ENCODE results near the gene FCRLB. TPM values are rescaled to one million over a fixed set of nuclear protein-coding genes. Genes with fewer than 3 reads are reported as not detected.

The FCRLB gene
- total and polyA plus RNA-seq, 9 of the 15 experiments (the other 6 are each of a cell fraction or from before 2014, with no cell fraction given): 0.20 to 4.6 (median 1.3) TPM

DNA sequence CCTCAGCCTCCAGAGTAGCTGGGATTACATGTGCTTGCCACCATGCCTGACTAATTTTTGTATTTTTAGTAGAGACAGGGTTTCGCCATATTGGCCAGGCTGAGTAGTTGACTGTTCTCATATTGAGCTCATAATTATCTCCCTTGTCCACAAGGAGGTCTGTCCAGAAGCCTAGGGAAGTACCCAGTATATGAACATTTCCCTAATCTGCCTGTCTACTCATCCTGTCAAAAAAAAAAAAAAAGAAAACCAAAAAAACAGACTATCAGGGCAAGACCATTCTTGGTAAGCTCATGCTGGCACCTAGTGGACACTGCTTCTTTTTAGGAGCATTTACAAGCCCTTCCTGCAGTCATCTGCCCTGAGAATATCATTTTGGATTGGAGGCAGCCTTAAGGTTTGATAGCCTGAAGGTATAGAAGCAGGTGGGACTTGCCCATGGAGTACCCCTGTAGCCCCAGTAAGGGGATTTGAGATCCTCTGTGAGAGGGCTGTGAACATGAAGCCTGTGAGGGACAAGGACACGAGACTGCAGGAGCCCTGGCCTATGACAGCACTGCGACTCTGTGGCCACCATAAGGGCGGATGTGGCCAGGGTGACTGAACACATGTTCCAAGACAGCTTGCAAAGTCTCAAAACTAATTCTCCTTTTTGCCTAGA is 17.4 kb downstream of the FCRLB start (continued):
- no peak for TF ChIP-seq RFX1 (IDR thresholded peaks at IDR 0.05)
- TF ChIP-seq ZNF76 (CRISPR knock-in tag; IDR thresholded peaks at IDR 0.05; ENCODE audit: borderline replicate concordance): no peak
- TF ChIP-seq MYC (IDR thresholded peaks at IDR 0.05; ENCODE audit: low read depth, low read length): no peak
- no peak for TF ChIP-seq MYC (CRISPR knock-in tag; IDR thresholded peaks at IDR 0.05; ENCODE audit: borderline replicate concordance, low read depth)
- TF ChIP-seq RFX7 (CRISPR knock-in tag; IDR thresholded peaks at IDR 0.05): no peak
- TF ChIP-seq HDAC2 (IDR thresholded peaks at IDR 0.05): peak; percentile 75
- TF ChIP-seq, protein P1, sequence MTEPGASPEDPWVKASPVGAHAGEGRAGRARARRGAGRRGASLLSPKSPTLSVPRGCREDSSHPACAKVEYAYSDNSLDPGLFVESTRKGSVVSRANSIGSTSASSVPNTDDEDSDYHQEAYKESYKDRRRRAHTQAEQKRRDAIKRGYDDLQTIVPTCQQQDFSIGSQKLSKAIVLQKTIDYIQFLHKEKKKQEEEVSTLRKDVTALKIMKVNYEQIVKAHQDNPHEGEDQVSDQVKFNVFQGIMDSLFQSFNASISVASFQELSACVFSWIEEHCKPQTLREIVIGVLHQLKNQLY (CRISPR knock-in tag; conservative IDR thresholded peaks at IDR 0.05): no peak
- no peak; the same call in 1 of the 2 replicates for TF ChIP-seq RB1 (IDR thresholded peaks at IDR 0.05; ENCODE audit: low read depth)
- TF ChIP-seq SMARCE1 (IDR thresholded peaks at IDR 0.05): peak; percentile 50; the same call in 1 of the 2 replicates
- TF ChIP-seq PHF20 (IDR thresholded peaks at IDR 0.05; ENCODE audit: partially characterized antibody): no peak
- TF ChIP-seq ILF3 (IDR thresholded peaks at IDR 0.05; ENCODE audit: borderline replicate concordance): no peak
- TF ChIP-seq ZNF197 (CRISPR knock-in tag; IDR thresholded peaks at IDR 0.05; ENCODE audit: low read depth): no peak
- TF ChIP-seq RBM15 (IDR thresholded peaks at IDR 0.05; ENCODE audit: insufficient read depth, low read length): no peak
- TF ChIP-seq, protein P2, sequence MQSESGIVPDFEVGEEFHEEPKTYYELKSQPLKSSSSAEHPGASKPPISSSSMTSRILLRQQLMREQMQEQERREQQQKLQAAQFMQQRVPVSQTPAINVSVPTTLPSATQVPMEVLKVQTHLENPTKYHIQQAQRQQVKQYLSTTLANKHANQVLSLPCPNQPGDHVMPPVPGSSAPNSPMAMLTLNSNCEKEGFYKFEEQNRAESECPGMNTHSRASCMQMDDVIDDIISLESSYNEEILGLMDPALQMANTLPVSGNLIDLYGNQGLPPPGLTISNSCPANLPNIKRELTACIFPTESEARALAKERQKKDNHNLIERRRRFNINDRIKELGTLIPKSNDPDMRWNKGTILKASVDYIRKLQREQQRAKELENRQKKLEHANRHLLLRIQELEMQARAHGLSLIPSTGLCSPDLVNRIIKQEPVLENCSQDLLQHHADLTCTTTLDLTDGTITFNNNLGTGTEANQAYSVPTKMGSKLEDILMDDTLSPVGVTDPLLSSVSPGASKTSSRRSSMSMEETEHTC (IDR thresholded peaks at IDR 0.05): no peak
- no peak for TF ChIP-seq HINFP (tag; conservative IDR thresholded peaks at IDR 0.05; ENCODE audit: low read depth)
- TF ChIP-seq SMC3 (conservative IDR thresholded peaks at IDR 0.05; ENCODE audit: insufficient read depth, low read depth, low read length): peak; percentile 81
- peak; percentile 60; the same call in 1 of the 2 replicates for TF ChIP-seq JUND (IDR thresholded peaks at IDR 0.05; ENCODE audit: borderline replicate concordance, low read depth, low read length)
- peak; percentile 53; the same call in 1 of the 3 replicates for TF ChIP-seq JUND (tag; IDR thresholded peaks at IDR 0.05; ENCODE audit: borderline replicate concordance, low read depth, low read length)
- TF ChIP-seq ATF1 (CRISPR knock-in tag; IDR thresholded peaks at IDR 0.05): no peak
- peak; percentile 48; the same call in 1 of the 2 replicates for TF ChIP-seq ATF1 (tag; IDR thresholded peaks at IDR 0.05)
- peak; percentile 95 for TF ChIP-seq SMARCA5 (IDR thresholded peaks at IDR 0.05)
- peak; percentile 55; the same call in 1 of the 2 replicates for TF ChIP-seq SMAD4 (CRISPR knock-in tag; conservative IDR thresholded peaks at IDR 0.05)
- peak; percentile 51 for TF ChIP-seq TCF3 (CRISPR knock-in tag; IDR thresholded peaks at IDR 0.05)
- TF ChIP-seq KDM1A (IDR thresholded peaks at IDR 0.05): 0 out of 4 replicates have a peak, but pooled peaks have one; percentile 30 to 33
- no peak for TF ChIP-seq ZNF134 (CRISPR knock-in tag; conservative IDR thresholded peaks at IDR 0.05)
- TF ChIP-seq POLR2B (IDR thresholded peaks at IDR 0.05; ENCODE audit: low read depth, partially characterized antibody): no peak
- no peak for TF ChIP-seq ZNF41 (CRISPR knock-in tag; conservative IDR thresholded peaks at IDR 0.05)

Measured in K562 (cell line).